Measurements from ENCODE around the gene ATP6V0E2. TPM values are rescaled to one million over a fixed set of nuclear protein-coding genes. Genes with fewer than 3 reads are reported as not detected.

Gene ATP6V0E2
- total and polyA plus RNA-seq, 2 donors from 2014 or later, result 19.8 to 138 TPM

DNA sequence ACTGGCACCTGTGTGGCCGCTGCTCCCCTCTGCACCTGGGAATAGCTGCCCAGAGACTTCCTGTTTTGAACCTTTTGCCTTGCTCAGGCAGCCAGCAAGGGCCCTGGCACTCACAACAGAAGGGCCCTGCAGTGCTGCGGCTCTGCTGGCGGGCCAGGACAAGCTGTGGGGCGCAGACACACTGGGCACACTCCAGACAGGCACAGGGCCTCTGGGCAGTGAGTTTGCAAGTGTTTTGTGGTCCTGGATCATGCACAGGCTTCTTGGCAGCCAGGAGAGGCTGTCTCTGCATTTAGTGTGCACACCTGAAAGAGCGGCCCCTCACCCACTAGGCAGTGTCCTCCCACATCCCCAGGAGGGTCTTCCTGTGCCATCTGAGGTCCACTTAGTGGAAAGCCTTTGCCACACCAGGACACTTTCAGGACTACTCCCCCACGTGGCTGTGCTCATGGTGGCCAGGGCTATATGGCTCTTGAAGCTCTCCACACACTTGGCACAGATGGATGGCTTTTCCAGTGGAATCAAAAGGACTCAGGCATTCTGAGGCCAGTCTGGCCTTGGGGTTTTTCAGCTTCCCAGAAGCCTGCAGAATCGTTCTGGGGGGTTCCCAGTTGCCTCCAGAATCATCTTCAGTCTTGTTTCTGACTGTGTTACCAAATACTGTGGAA, 5.0 kb upstream of the ATP6V0E2 start:
- FAIRE-seq, result no peak
- Histone ChIP-seq H3K4me1 (ENCODE audit: control insufficient read depth in 2 of 3, insufficient read depth in 2 of 3, low read depth in 1 of 3, low read length in 3 of 3) (peaks cover 0 to 7% (median 0%) of the 10 kb centered on the region in 3 donors), H3K4me3 (ENCODE audit: low read length in 3 of 3) (no peak overlapping the region), H3K36me3 (ENCODE audit: control insufficient read depth in 2 of 3, insufficient read depth in 3 of 3, low read length in 3 of 3) (peaks cover 0 to 4% (median 3%) of the 10 kb centered on the region in 3 donors), H3K27me3 (ENCODE audit: control insufficient read depth, insufficient read depth, low read length) (no peaks in the 10 kb centered on the region), H3K27ac (ENCODE audit: low read depth in 2 of 2, low read length in 2 of 2) (no peak overlapping the region), H3K9me3 (ENCODE audit: control insufficient read depth in 2 of 3, insufficient read depth in 1 of 3, low read length in 3 of 3) (no peaks in the 10 kb centered on the region), H3K9ac (ENCODE audit: low read length in 3 of 3) (no peak overlapping the region)
- intact Hi-C loops (cut with DNase I), result no loop called here
- DNase-seq, result peak in 1 of 5 donors; percentile 25
- TF ChIP-seq, protein P1, sequence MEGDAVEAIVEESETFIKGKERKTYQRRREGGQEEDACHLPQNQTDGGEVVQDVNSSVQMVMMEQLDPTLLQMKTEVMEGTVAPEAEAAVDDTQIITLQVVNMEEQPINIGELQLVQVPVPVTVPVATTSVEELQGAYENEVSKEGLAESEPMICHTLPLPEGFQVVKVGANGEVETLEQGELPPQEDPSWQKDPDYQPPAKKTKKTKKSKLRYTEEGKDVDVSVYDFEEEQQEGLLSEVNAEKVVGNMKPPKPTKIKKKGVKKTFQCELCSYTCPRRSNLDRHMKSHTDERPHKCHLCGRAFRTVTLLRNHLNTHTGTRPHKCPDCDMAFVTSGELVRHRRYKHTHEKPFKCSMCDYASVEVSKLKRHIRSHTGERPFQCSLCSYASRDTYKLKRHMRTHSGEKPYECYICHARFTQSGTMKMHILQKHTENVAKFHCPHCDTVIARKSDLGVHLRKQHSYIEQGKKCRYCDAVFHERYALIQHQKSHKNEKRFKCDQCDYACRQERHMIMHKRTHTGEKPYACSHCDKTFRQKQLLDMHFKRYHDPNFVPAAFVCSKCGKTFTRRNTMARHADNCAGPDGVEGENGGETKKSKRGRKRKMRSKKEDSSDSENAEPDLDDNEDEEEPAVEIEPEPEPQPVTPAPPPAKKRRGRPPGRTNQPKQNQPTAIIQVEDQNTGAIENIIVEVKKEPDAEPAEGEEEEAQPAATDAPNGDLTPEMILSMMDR (IDR thresholded peaks at IDR 0.05; ENCODE audit: borderline replicate concordance, extremely low read depth, insufficient read depth), result no peak

DNA sequence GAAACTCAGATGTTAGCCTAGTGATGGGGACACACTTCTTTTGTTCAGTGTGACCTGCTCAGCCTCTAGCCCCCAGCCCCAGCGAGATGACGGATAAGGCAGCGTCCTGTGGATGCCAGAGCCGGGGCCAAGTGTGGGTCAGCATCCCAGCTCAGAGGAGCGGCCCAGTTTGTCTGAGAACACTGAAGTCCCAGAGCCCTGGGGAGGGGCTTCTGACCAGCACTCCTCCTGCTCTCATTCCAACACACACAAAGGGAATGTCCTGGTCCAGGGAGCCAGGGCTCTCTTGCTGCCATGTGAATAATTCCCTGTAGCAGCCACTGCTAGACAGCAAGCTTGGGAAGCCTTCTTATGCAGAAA, 4.5 kb upstream of the ATP6V0E2 start:
- peak in 1 of 5 donors; percentile 15 for DNase-seq
- H3K27ac ChIP-seq (ENCODE audit: low read depth in 2 of 2, low read length in 2 of 2), result no peak overlapping the region
- peaks cover 0 to 9% (median 0%) of the 10 kb centered on the region in 3 donors for H3K4me1 ChIP-seq (ENCODE audit: control insufficient read depth in 2 of 3, insufficient read depth in 2 of 3, low read depth in 1 of 3, low read length in 3 of 3)
- no peak overlapping the region for H3K9ac ChIP-seq (ENCODE audit: low read length in 3 of 3)
- intact Hi-C loops (cut with DNase I), result no loop called here
- H3K27me3 ChIP-seq (ENCODE audit: control insufficient read depth, insufficient read depth, low read length), result no peaks in the 10 kb centered on the region
- H3K4me3 ChIP-seq (ENCODE audit: low read length in 3 of 3), result no peak overlapping the region
- no peak for FAIRE-seq
- TF ChIP-seq, protein P1 (IDR thresholded peaks at IDR 0.05; ENCODE audit: borderline replicate concordance, extremely low read depth, insufficient read depth), result no peak
- H3K36me3 ChIP-seq (ENCODE audit: control insufficient read depth in 2 of 3, insufficient read depth in 3 of 3, low read length in 3 of 3), result peaks cover 0 to 4% (median 3%) of the 10 kb centered on the region in 3 donors
- H3K9me3 ChIP-seq (ENCODE audit: control insufficient read depth in 2 of 3, insufficient read depth in 1 of 3, low read length in 3 of 3), result no peaks in the 10 kb centered on the region

DNA sequence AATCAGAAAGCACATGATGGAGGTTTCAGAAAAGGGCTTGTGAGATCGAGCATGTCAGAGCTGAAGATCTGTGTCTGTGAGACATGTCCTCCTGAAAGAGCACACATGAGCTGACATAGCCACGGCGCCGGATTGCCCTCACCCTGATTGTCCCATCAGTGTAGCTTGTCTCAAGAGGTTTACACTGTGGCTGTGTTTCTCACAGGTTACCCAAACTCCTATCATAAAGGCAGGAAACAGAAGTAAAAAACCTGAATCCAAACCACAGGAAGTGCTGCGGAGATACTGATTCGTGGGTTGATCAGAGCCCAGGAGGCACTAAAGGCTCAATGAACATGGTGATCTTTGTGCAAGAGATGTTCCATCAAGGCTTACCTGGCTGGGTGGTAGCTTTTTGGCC, 3.9 kb upstream of the ATP6V0E2 start:
- H3K27me3 ChIP-seq (ENCODE audit: control insufficient read depth, insufficient read depth, low read length), result no peaks in the 10 kb centered on the region
- H3K27ac ChIP-seq (ENCODE audit: low read depth in 2 of 2, low read length in 2 of 2), result no peak overlapping the region
- peaks cover 0 to 10% (median 1%) of the 10 kb centered on the region in 3 donors for H3K4me1 ChIP-seq (ENCODE audit: control insufficient read depth in 2 of 3, insufficient read depth in 2 of 3, low read depth in 1 of 3, low read length in 3 of 3)
- TF ChIP-seq, protein P1 (IDR thresholded peaks at IDR 0.05; ENCODE audit: borderline replicate concordance, extremely low read depth, insufficient read depth), result no peak
- intact Hi-C loops (cut with DNase I), result no loop called here
- no peak overlapping the region for H3K9ac ChIP-seq (ENCODE audit: low read length in 3 of 3)
- DNase-seq (peak in 1 of 5 donors; percentile 13), FAIRE-seq (no peak)
- no peaks in the 10 kb centered on the region for H3K9me3 ChIP-seq (ENCODE audit: control insufficient read depth in 2 of 3, insufficient read depth in 1 of 3, low read length in 3 of 3)
- H3K36me3 ChIP-seq (ENCODE audit: control insufficient read depth in 2 of 3, insufficient read depth in 3 of 3, low read length in 3 of 3), result peaks cover 0 to 4% (median 2%) of the 10 kb centered on the region in 3 donors
- no peak overlapping the region for H3K4me3 ChIP-seq (ENCODE audit: low read length in 3 of 3)

All from kidney (tissue), 14 donors.